ENCODE data around the gene HERPUD1. TPM values are rescaled to one million over a fixed set of nuclear protein-coding genes. Genes with fewer than 3 reads are reported as not detected.

Gene HERPUD1
- total RNA-seq, 2 experiments from 2014 or later: 140 to 342 TPM

GRCh38 chr16:56903866-56904265 is 28.1 kb upstream of the HERPUD1 start:
- Histone ChIP-seq H3K9me3 (ENCODE audit: low read length) (no peaks in the 10 kb centered on the region), H3K9me2 (ENCODE audit: insufficient read depth, low read length) (no peaks in the 10 kb centered on the region), H2AFZ (ENCODE audit: low read length) (no peak overlapping the region), H3K4me3 (ENCODE audit: low read depth, low read length, poor library complexity, severe bottlenecking) (no peak overlapping the region), H3K79me2 (ENCODE audit: insufficient read depth, low read depth, low read length) (no peaks in the 10 kb centered on the region), H3K4me1 (ENCODE audit: insufficient read depth, low read length, poor library complexity, severe bottlenecking) (peaks cover 14% of the 10 kb centered on the region), H3K27ac (ENCODE audit: low read depth, low read length, poor library complexity, severe bottlenecking) (no peak overlapping the region), H4K20me1 (ENCODE audit: insufficient read depth, low read length) (no peaks in the 10 kb centered on the region), H3K36me3 (ENCODE audit: insufficient read depth, low read length) (no peaks in the 10 kb centered on the region), H3K4me2 (ENCODE audit: low read length) (no peak overlapping the region)
- intact Hi-C loops (cut with micrococcal nuclease; ENCODE audit: unreplicated experiment): no loop called here
- BruUV-seq (replicated peaks): no TSS peak
- DNase-seq (ENCODE audit: low spot score): no peak
- POLR2A ChIA-PET: interaction anchor here (0.5 to 0.6 kb wide), 2 partner anchors 26 to 33 kb away, joined by 3 read pairs; no protein-coding TSS in a partner anchor
- CTCF ChIA-PET (ENCODE audit: unreplicated experiment): no interaction called here
- TF ChIP-seq CTCF (conservative IDR thresholded peaks at IDR 0.05; ENCODE audit: low read length) (no peak), EZH2phosphoT487 (IDR thresholded peaks at IDR 0.05; ENCODE audit: borderline replicate concordance, low read depth, low read length) (no peak)

GRCh38 chr16:56907401-56907800 is 24.5 kb upstream of the HERPUD1 start:
- no peaks in the 10 kb centered on the region for H3K9me3 ChIP-seq (ENCODE audit: low read length)
- no peak overlapping the region for H3K4me3 ChIP-seq (ENCODE audit: low read depth, low read length, poor library complexity, severe bottlenecking)
- no peak overlapping the region for H3K4me2 ChIP-seq (ENCODE audit: low read length)
- no peaks in the 10 kb centered on the region for H3K36me3 ChIP-seq (ENCODE audit: insufficient read depth, low read length)
- no peaks in the 10 kb centered on the region for H3K9me2 ChIP-seq (ENCODE audit: insufficient read depth, low read length)
- peaks cover 32% of the 10 kb centered on the region for H3K4me1 ChIP-seq (ENCODE audit: insufficient read depth, low read length, poor library complexity, severe bottlenecking)
- no peaks in the 10 kb centered on the region for H3K79me2 ChIP-seq (ENCODE audit: insufficient read depth, low read depth, low read length)
- H4K20me1 ChIP-seq (ENCODE audit: insufficient read depth, low read length): no peaks in the 10 kb centered on the region
- intact Hi-C loops (cut with micrococcal nuclease; ENCODE audit: unreplicated experiment): no loop called here
- H3K27ac ChIP-seq (ENCODE audit: low read depth, low read length, poor library complexity, severe bottlenecking): no peak overlapping the region
- BruUV-seq (replicated peaks): no TSS peak
- no peak overlapping the region for H2AFZ ChIP-seq (ENCODE audit: low read length)
- no peak for DNase-seq (ENCODE audit: low spot score)
- POLR2A ChIA-PET: no interaction called here
- CTCF ChIA-PET (ENCODE audit: unreplicated experiment): no interaction called here
- TF ChIP-seq EZH2phosphoT487 (IDR thresholded peaks at IDR 0.05; ENCODE audit: borderline replicate concordance, low read depth, low read length) (no peak), CTCF (conservative IDR thresholded peaks at IDR 0.05; ENCODE audit: low read length) (no peak)

GRCh38 chr16:56909527-56909979 is 22.4 kb upstream of the HERPUD1 start:
- no peak overlapping the region for H3K4me2 ChIP-seq (ENCODE audit: low read length)
- intact Hi-C loops (cut with micrococcal nuclease; ENCODE audit: unreplicated experiment): no loop called here
- H3K27ac ChIP-seq (ENCODE audit: low read depth, low read length, poor library complexity, severe bottlenecking): peak overlapping the region; percentile 84
- no peak overlapping the region for H3K4me3 ChIP-seq (ENCODE audit: low read depth, low read length, poor library complexity, severe bottlenecking)
- TF ChIP-seq CTCF (conservative IDR thresholded peaks at IDR 0.05; ENCODE audit: low read length) (no peak), EZH2phosphoT487 (IDR thresholded peaks at IDR 0.05; ENCODE audit: borderline replicate concordance, low read depth, low read length) (no peak)
- H2AFZ ChIP-seq (ENCODE audit: low read length): no peak overlapping the region; the same call in 1 of the 2 replicates
- POLR2A ChIA-PET: interaction anchor here (0.7 to 13.5 kb wide), 6 partner anchors 7 to 478 kb away, joined by 3 to 256 read pairs (median 4); partner anchors contain the start of gene HERPUD1
- no peaks in the 10 kb centered on the region for H4K20me1 ChIP-seq (ENCODE audit: insufficient read depth, low read length)
- DNase-seq (ENCODE audit: low spot score): no peak
- no peaks in the 10 kb centered on the region for H3K79me2 ChIP-seq (ENCODE audit: insufficient read depth, low read depth, low read length)
- CTCF ChIA-PET (ENCODE audit: unreplicated experiment): no interaction called here
- no peaks in the 10 kb centered on the region for H3K9me3 ChIP-seq (ENCODE audit: low read length)
- no peaks in the 10 kb centered on the region for H3K36me3 ChIP-seq (ENCODE audit: insufficient read depth, low read length)
- no peaks in the 10 kb centered on the region for H3K9me2 ChIP-seq (ENCODE audit: insufficient read depth, low read length)
- H3K4me1 ChIP-seq (ENCODE audit: insufficient read depth, low read length, poor library complexity, severe bottlenecking): peaks cover 53% of the 10 kb centered on the region
- no TSS peak for BruUV-seq (replicated peaks)
